Endothelial cell of hepatic sinusoid (primary cell): Measurements from ENCODE around the gene RTN4R.
"Not testable (repeated sequence)": the region's sequence is repeated elsewhere in the genome, so short reads cannot be mapped to it uniquely, and the experiment has no call there.

ENCODE experiments used
- in situ Hi-C: cut with HindIII; loops from 2 replicates; pipeline ENCODE4 v1.10.0; 2017; ENCODE audit warnings: low sequenced_read_pairs

The RTN4R gene

DNA sequence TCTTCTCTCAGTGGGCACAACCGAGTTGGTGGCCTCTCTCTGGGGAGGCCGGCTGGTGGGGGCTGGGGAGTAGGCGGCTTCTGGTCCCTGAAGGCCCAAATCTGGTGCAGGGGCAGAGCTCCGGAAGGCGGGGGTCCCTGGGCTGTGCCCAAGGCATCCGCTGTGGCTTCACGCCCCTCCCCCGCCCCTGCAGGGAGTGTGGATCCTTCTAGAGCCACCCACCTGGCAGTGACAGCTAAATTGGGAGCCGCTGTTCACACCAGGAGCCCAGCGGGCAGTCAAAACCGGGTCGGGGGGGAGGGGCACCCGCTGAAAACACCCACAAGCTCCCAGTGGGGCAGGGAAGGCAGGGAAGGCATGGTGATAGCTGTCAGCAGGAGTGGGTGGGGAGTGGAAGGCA, 4.6 kb upstream of the RTN4R start:
- in situ Hi-C loops: no loop called here

DNA sequence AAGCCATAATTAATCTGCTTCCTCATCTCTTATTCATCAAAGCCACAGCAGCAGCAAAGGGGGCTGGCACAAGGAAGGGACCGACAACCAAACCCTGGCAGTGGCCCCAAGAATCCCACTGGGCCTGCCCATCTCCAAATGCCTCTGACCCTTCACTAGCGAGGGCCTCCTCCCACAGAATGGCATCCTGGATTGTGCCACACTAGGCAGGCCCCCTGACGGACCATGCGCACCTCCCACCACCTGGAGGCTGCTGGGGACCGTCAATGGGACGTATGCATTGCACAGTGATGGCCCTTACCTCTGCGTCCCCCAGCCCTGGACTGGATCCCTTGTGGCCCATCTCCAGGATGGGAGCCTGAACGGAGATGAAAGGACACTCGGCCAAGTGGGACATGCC, 4.1 kb upstream of the RTN4R start:
- in situ Hi-C loops: no loop called here

DNA sequence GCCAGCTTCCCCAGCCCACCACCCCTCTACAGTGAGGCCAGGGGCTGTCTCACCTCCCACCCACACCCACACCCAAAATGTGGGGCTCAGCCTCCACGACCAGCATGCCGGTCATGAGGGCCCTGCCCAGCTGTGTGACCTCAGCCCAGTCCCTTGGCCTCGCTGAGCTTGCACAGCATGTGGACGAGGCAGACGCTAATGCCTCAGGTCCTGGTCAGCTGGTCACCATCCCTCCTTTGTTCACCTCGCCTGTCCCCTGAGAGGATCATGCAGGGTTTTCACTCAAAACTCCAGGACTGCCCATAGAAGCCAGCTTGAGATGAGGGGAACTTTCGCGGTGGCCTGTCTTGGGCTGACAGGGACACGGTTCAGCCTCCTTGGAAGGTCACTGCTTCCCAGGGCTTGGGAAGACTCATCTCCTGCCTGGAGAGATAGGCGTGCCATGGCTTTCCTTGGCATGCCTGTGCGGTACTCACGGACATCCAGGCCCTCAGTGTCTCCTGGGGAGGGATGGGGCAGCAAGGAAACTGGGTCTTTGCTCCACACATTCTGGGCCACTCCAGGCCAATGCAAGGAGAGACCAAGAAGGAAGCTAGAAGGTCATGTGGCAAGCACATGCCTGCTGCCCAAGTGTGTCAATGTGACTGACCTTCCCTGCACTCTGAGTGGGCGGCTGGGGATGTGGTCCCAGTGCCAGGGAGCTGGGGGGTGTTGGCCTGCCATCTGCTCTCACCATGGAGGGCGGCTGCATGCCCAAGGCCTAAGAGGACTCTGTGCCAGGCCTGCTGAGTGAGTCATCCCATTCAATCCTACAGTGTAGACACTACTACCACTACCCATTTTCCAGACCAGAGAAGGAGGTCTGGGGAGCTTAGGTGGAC, 3.2 kb upstream of the RTN4R start:
- in situ Hi-C loops: no loop called here

DNA sequence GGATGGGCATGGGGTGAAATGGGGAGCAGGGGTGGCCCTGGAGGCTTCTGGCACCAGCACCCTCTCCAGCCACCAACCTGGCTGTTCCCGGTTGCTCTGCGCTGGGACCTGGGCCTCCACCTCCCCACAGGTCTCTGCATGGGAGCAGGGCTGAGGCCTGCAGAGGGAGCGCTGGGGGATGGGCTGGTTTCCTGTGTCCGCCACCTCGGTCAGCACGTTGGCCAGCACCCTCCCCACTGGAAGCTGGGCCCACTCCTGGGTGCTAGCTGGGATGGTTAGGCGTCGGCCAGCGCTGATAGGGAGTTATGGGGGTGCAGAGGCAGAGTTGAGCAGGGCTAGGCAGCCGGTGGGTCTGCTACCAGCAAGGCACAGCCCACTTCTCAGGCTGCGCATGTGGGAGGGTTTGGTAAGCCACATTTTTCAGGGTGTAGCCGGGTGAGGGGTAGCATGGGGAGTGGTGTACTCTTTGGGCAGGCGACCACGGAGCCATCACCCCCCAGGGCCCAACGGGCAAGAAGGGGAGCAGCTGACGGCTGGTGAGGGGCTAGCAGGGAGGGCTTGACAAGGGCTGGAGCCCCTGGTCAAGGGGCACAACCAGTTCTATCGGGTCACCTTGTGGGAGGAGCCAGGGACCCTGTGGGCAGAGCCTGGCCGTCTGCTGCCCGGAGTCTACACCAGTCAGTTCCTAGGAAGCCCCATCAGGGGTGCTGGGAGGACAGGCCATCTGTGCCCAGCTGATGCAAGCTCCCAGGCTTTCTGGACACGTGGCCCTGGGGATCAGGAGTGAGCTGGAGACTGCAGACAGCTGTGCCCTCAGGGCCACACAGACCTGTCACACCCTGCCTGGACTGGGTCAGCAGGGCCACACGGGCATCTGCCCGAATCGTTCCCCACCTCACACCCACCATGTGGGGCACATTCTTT, 2.3 kb upstream of the RTN4R start:
- in situ Hi-C loops: not testable (repeated sequence)

DNA sequence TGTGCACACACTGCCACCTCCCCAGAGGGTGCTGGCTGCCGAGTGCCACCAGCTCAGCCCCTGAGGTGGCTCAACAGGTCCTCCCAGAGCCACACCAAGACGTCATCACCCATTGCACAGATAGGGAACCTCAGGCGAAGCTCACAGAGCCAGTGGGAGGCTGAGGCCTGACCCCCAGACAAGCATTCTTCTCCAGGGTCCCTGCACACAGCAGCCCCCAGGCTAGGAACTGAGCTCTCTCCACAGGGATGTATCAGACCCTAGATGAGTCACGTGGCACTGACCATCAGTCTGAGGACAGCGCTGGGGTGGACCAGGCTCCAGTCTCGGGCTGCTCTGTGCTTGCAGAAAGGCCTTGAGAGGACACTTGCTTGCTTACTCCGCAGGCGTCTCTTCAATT, 1.6 kb upstream of the RTN4R start:
- in situ Hi-C loops: not testable (repeated sequence)

DNA sequence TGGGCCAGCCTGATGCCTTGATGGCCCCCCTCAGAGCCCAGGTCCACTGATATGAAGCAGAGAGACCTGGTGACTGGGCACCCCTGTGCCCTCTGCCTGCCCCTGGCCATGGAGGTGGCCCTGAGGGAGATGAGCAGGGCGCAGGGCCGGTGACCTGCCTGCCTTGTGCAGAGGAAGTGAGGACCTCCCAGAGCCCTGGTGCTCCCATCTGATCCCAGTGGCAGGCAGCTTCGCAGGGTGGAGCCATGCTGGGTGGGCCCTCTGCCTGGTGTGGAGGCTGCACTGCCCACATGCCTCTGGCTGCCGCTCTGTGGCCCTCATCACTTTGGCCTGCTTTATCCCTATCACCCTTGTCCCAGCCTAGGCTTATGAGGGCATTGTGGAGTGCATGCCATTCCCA, 1.1 kb upstream of the RTN4R start:
- in situ Hi-C loops: not testable (repeated sequence)

DNA sequence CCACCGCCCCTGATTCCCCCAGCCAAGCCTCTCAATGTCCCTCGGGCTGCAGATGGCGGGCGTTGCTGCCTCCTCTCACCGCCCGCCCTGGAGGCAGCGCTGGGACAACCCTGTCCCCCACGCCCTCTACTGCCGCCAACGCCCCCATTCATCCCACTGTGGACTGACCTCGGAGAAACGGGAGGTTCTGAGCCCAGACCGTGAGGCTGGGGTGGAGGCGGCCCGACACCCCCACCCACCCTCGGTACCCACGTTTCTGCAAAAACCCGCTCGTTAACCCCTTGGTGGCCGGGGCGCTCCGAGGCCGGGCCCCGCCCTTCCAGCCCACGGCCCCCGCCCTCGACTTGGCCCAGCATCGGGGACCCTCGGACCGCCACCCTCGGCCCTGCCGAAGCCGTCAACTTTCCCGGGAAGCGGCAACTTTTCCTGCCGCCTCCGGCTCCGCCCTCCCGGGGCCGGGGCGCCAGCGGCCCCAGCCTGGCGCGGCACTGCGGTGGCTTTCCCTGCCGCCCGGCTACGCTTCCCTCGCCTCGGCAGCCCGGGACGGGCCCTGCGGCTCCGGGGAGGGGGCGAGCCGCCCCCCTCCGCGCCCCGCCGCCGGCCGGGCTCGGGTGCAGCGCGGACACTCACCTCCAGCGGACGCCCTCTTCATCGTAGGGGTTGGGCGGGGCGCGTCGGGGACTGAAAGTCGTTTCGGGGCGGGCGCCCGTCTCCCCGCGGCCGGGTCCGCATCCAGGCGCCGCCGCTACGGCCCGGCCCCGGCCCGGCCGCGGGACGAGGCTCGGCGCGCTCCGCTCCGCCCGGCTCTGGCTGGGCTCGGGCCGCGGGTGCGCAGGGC, 458 bp downstream of the RTN4R start:
- in situ Hi-C loops: no loop called here

DNA sequence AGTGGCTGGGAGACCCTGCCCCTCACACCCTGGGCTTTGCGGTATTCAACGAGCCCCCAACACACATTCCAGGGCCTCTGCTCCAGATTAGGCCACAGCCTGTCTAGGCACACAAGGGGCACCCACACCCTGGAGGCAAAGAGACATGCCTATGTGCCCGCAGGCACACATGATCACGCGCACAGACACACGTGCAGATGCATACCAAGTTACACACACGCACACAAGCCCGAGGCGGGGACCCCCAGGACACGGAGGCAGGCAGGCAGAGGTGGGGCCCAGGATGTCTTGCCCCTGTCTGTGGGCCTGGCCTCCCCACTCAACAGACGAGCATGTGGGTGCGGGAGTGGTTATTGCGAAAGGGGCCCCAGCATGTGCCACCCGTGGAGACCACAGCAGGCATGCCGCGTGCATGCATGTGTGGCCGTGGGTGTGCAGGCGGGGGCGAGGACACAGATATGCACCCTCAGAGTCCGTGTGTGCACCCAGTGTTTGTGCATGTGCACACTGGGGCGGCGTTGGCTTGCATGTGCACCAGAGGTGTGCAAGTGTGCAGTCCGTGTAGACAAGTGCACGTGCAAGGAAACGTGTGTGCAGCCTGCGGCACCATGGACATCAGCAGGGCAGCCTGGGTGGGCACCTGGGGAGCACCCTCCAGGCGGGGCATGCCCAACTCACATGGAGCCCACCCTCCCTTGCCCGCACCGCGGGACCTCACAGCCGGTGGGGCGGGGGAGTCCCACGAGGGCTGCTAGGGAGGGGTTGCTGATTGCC, 1.3 kb downstream of the RTN4R start:
- in situ Hi-C loops: not testable (repeated sequence)

DNA sequence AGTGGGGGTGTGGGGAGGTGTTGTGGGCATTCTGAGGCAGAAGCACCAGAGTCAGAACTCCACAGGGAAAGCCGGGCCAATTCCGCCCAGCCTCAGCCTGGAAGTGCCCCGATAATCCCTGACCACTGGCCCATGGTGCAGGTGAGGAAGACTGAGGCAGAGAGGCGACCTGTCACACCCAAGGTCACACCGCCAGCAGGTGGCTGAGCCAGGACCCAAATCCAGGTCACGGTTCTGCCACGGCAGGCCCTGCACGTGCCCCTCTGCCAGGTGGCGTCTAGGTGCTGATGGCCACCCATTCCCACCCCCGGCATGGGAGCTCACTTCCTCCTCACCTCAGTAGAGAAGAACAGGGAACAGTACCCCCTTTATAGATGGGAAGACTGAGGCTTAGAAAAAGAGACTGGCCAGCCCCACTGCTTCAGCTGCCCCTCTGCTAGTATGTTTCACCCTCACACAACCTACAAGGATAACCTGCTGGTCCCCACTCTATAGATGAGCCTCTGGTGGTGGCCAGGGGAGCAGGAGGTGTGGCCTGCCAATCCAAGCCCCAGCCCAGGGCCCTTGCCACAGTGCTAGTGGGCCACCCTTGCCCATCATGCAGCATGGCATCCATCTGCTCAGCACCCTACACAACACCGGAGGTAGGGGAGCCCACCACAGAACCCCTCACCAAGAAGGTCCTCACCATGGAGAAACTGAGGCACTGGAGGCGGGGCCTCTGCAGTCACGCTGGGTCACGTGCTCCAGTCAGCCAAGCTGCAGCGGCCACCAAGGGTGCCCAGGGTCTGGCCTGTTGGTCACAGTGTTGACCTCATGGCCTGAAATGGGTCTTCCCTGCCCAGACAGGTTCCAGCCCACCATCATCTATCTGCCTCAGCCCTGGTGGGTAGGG, 2.1 kb downstream of the RTN4R start:
- in situ Hi-C loops: not testable (repeated sequence)

DNA sequence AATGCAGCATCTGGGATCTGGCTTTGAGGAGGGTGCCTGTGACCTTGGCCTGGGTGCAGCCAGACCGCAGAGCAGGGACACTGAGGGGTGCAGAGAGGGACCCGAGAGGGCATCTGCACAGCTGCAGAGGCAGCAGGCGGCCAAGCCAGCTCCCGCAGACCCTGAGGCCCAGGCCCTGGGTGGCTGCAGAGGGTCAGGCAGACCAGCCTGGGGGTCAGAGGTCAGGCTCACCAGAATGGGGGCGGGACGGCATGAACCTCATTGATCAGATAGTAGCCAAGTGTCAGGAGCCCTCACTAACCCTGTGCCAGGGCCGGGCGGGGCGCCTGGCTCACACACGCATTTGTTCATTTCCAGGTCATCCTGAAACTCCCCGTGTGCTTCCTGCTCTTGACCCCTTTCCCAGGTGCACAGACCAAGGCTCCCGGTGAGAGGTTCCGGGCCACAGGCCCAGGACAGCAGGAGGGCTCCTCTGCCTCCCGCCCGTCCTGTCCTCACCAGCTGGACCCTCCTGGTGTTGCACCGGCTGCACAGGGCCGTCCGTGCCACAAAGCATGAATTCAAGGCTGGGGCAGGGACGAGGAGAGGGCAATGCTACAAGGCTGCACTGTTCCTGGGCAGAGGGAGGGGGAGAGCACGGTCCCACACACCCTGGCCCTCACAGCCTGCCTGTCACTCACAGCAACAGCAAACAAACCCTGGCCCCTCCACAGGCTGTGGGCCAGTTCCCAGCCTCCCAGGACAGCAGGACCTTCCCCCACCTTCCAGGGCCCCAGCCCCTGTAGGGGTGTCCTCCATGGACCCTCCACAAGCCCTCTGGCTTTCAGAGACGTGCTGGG, 3.3 kb downstream of the RTN4R start:
- in situ Hi-C loops: no loop called here

DNA sequence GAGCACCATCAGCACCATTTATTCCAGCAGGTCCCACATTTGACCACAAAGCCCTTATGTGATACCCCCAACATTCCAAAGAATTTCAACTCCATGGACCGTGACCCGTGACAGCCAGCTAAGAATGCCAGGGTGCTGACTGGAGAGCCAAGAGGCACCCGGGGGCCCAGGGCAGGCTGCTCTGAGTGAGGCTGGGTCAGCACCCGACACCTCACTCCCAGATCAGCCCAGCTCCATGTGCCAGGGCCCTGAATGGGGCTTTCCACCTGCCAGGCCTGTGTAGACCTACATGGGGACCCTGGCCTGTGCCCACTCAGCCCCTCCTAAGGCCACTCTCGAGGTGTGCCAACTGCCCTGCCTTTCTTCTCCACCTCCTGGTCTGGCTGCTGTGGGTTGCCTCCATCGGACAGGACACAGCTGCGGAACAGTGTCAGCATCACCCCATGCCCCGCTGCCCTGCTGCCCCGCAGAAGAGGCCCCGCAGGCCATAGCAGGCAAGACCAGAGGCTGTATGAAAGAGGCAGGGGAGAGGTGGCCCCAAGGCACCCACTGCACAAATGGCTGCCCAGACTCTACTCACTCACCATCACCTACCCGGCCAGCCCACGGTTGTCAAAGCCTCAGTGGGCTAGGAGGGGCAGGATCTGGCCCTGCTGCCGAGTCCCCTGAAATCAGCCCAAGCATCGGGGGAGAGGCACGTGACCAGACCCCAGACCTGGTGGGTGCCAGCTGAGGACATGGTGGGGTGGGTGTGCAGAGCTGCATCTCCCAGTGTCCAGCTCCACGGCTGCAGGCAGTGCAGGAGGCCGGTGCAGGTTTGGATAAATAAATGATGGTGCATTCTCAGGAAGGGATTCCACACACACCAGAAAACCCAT, 4.5 kb downstream of the RTN4R start:
- in situ Hi-C loops: not testable (repeated sequence)

DNA sequence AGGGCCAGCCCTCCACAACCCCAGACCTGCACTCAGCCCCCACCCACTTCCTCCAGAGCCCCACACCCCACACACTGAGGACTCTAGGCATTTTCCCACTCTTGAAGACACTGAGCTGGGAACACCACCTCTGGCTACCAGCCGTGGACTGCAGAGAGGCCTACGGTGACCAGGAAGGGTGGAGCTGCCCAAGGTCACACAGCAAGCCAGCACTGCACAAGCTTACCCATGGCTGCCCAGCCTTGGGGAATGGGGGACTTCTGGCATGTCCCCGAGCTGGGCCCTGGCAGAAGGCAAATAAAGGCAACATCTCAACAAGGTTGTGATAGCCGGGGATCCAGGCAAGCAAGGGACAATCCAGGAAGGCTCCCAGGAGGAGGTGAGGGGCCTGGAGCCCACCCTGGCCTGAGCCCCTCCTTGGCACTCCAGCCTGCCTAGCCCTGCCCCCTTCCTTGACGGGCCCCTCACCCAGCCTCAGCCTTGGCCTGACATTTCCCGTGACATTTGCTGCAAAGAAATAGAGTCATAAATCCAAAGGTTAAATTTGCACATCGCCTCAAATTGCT, 5.5 kb downstream of the RTN4R start:
- in situ Hi-C loops: no loop called here

DNA sequence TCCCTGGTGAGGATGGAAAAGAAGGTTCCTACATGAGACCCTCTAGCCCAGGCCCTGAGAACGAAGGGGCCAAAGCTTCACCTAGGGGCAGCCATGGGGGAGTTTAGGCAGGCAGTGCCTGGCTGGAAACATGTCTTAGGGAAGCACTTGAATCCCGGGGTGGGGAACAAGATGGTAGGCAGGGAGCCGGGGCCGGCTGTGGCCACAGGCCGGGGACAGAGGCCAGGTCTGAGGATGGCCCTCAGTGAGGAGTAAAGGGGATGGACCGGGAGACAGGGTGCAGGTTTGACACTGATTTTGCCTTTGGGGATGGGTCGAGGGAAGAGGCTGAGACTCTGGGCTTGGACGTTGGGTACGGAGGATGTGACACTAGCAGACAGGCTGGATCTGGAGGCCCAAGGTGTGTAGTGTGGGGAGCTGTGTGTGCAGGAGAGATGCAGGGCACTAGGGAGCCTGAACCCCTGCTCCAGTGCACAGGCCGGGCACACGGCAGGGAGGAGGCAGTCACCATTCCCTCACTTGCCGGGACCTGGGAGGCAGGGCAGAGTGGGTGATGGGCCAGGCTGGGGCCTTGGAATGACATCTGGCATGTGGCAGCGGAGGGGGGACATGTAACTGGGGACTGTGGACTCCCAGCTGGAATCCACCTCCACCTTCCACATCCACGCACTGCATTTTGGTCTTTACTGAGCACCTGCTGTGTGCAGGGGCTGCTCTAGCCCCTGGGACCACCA, 6.1 kb downstream of the RTN4R start:
- in situ Hi-C loops: no loop called here

DNA sequence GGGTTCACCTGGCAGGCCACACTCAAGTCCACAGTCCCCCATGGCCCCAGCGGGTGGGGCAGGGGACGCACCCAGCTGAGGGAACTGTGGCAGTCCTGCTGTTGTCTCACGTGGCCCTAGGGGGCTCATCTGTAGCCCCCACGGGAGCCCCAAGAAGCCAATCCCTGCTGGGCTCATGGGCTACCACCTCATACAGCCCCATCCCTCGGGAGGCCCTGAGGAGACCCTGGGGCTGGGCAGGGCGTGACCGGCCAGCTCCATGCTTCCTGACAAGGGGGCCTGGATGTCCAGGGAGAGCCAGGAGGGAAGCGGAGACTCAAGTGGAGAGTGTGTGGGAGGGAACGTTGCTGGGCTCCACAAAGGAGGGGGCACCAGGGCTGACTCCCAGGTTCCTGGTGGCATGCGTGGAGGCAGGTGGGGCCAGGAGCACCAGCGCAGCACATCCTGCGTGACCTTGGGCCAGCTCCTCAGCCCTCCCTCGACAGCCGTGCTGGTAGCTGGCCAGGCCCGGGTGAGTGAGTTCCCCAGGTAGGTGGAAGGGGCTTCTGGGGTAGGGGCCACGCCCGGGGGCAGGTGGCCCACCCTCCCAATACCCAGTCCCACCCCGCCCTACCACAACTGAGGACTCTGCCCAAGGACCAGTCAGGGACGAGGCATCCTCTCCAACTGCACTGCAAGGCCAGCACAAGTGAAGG, 7.9 kb downstream of the RTN4R start:
- in situ Hi-C loops: no loop called here

DNA sequence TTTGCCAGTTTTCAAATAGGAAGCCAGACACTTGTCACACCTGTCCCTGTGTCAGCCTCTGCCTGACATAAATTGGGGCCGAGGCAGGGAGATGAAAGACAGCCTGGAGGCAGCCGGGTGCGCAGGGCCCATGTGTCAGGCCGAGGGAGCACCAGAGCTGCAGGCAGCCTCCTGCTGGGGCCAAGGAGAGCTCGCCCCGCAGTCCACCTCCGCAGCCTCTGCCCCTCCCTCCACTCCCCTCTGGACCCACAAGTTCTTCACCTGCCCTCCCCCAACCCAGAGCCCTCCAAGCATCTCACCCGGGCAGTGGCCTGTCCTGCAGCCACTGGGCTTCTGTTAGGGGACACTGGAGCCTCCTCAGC, 8.8 kb downstream of the RTN4R start:
- in situ Hi-C loops: no loop called here
